ENCODE results near the gene LYST.

Gene LYST

GRCh38 chr1:235663628-235664027 is 203.1 kb downstream of the LYST start:
- TF ChIP-seq EZH2phosphoT487 (IDR thresholded peaks at IDR 0.05; ENCODE audit: low read length): no peak
- TF ChIP-seq, protein P1, sequence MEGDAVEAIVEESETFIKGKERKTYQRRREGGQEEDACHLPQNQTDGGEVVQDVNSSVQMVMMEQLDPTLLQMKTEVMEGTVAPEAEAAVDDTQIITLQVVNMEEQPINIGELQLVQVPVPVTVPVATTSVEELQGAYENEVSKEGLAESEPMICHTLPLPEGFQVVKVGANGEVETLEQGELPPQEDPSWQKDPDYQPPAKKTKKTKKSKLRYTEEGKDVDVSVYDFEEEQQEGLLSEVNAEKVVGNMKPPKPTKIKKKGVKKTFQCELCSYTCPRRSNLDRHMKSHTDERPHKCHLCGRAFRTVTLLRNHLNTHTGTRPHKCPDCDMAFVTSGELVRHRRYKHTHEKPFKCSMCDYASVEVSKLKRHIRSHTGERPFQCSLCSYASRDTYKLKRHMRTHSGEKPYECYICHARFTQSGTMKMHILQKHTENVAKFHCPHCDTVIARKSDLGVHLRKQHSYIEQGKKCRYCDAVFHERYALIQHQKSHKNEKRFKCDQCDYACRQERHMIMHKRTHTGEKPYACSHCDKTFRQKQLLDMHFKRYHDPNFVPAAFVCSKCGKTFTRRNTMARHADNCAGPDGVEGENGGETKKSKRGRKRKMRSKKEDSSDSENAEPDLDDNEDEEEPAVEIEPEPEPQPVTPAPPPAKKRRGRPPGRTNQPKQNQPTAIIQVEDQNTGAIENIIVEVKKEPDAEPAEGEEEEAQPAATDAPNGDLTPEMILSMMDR (IDR thresholded peaks at IDR 0.05; ENCODE audit: low read length): no peak
- TF ChIP-seq EZH2 (optimal IDR thresholded peaks at IDR 0.05; ENCODE audit: low read depth, low read length): no peak
- no peak overlapping the region for H3K27ac ChIP-seq (ENCODE audit: low read length)
- no peak overlapping the region for H2AFZ ChIP-seq (ENCODE audit: low read length)
- H4K20me1 ChIP-seq (ENCODE audit: insufficient read depth, low read length): no peaks in the 10 kb centered on the region
- H3K4me1 ChIP-seq (ENCODE audit: low read length): no peaks in the 10 kb centered on the region
- H3K27me3 ChIP-seq (replicated peaks; ENCODE audit: insufficient read depth, low read length): no peaks in the 10 kb centered on the region
- no peaks in the 10 kb centered on the region for H3K79me2 ChIP-seq (ENCODE audit: low read length)
- H3K4me2 ChIP-seq (ENCODE audit: low read depth, low read length): no peak overlapping the region
- no peaks in the 10 kb centered on the region for H3K9me2 ChIP-seq (replicated peaks; ENCODE audit: insufficient read depth, low read length)
- DNase-seq: no peak
- no peaks in the 10 kb centered on the region for H3F3A ChIP-seq (ENCODE audit: insufficient read depth, low read length)
- no peaks in the 10 kb centered on the region for H3K9me3 ChIP-seq (replicated peaks; ENCODE audit: insufficient read depth, low read length)
- H3K36me3 ChIP-seq (replicated peaks; ENCODE audit: insufficient read depth, low read length): no peaks in the 10 kb centered on the region
- H3K9ac ChIP-seq (ENCODE audit: low read length): no peak overlapping the region
- H3K4me3 ChIP-seq (ENCODE audit: low read length): no peak overlapping the region

- TF ChIP-seq EZH2 (optimal IDR thresholded peaks at IDR 0.05; ENCODE audit: low read depth, low read length): no peak
- no peaks in the 10 kb centered on the region for H3K4me1 ChIP-seq (ENCODE audit: low read length)
- H3K79me2 ChIP-seq (ENCODE audit: low read length): no peaks in the 10 kb centered on the region
- no peak overlapping the region for H3K9ac ChIP-seq (ENCODE audit: low read length)
- no peak overlapping the region for H2AFZ ChIP-seq (ENCODE audit: low read length)
- no peak overlapping the region for H3K4me2 ChIP-seq (ENCODE audit: low read depth, low read length)
- no peaks in the 10 kb centered on the region for H3K36me3 ChIP-seq (replicated peaks; ENCODE audit: insufficient read depth, low read length)
- no peaks in the 10 kb centered on the region for H4K20me1 ChIP-seq (ENCODE audit: insufficient read depth, low read length)
- H3K4me3 ChIP-seq (ENCODE audit: low read length): no peak overlapping the region
- no peaks in the 10 kb centered on the region for H3K27me3 ChIP-seq (replicated peaks; ENCODE audit: insufficient read depth, low read length)
- H3K9me3 ChIP-seq (replicated peaks; ENCODE audit: insufficient read depth, low read length): no peaks in the 10 kb centered on the region
- H3F3A ChIP-seq (ENCODE audit: insufficient read depth, low read length): no peaks in the 10 kb centered on the region
- H3K9me2 ChIP-seq (replicated peaks; ENCODE audit: insufficient read depth, low read length): no peaks in the 10 kb centered on the region
- H3K27ac ChIP-seq (ENCODE audit: low read length): no peak overlapping the region
- DNase-seq: no peak
Observed at GRCh38 chr1:235661568-235661967, 205.1 kb downstream of the LYST start.

DNA sequence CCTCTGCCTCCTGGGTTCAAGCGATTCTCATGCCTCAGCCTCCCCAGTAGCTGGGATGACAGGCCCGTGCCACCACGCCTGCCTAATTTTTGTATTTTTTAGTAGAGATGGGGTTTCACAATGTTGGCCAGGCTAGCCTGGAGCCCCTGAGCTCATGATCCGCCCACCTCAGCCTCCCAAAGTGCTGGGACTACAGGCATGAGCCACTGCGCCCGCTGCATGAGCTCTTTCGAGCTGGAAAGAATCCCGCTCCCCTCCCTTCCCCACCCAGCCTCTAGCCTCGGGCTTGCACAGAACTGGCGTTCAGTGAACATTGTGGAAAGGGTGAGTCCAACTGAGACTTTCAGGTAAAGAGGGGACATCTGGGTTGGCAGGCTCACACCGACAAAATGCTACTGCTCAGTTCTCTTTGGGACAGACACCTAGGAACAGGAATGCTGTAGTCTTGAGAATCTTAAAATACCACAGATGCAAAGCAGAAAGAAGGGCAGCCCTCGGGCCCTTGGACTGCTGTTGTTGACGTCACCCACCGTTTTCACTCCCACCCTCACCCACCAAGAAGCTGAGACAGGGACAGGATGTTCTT is 207.4 kb downstream of the LYST start:
- no peaks in the 10 kb centered on the region for H3F3A ChIP-seq (ENCODE audit: insufficient read depth, low read length)
- no peaks in the 10 kb centered on the region for H4K20me1 ChIP-seq (ENCODE audit: insufficient read depth, low read length)
- H3K4me1 ChIP-seq (ENCODE audit: low read length): no peaks in the 10 kb centered on the region
- no peaks in the 10 kb centered on the region for H3K36me3 ChIP-seq (replicated peaks; ENCODE audit: insufficient read depth, low read length)
- H3K4me2 ChIP-seq (ENCODE audit: low read depth, low read length): no peak overlapping the region
- no peak overlapping the region for H3K9ac ChIP-seq (ENCODE audit: low read length)
- DNase-seq: no peak
- H3K27ac ChIP-seq (ENCODE audit: low read length): no peak overlapping the region
- 0 out of 2 replicates have a peak, but pooled peaks cover 4% of the 10 kb centered on the region for H3K27me3 ChIP-seq (replicated peaks; ENCODE audit: insufficient read depth, low read length)
- no peaks in the 10 kb centered on the region for H3K79me2 ChIP-seq (ENCODE audit: low read length)
- H3K4me3 ChIP-seq (ENCODE audit: low read length): no peak overlapping the region
- no peaks in the 10 kb centered on the region for H3K9me2 ChIP-seq (replicated peaks; ENCODE audit: insufficient read depth, low read length)
- no peak overlapping the region for H2AFZ ChIP-seq (ENCODE audit: low read length)
- TF ChIP-seq EZH2 (optimal IDR thresholded peaks at IDR 0.05; ENCODE audit: low read depth, low read length): no peak
- TF ChIP-seq, protein P1 (IDR thresholded peaks at IDR 0.05; ENCODE audit: low read length): no peak
- no peak for TF ChIP-seq EZH2phosphoT487 (IDR thresholded peaks at IDR 0.05; ENCODE audit: low read length)
- H3K9me3 ChIP-seq (replicated peaks; ENCODE audit: insufficient read depth, low read length): no peaks in the 10 kb centered on the region

DNA sequence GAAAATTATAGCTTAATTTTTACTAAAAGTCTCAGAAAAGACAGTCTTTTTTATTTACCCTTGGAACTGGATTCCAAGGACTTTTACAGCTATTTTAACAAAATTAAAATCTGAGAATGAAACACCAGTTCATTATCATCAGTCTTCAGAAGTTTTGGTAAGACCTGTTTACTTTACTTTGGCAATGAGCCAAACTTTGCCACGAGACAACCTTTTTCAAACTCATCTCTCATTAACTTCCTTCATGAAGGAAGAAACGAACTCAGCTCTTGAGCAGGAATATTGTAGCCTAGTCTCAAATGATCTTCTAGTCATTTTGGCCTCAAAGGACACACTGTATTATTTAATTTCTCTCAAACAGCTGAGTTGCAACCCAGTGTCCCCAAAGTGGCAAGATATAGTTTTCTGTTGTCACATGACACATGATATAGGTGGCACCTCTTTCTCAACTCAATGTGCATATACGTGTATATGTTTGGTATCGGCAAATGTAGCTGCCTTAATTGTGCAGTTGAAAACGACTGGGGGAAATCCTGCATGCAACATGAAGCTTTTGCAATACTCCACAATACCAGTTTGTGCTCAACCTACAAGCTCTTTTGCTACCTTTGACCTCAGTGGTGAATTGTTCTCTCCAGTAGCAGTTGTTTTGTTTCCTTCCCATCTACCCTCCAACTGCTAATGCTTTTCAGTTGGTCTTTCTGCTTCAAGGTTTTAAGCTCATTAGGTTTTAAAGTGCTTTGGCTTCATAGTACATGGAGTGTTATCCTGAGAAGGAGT is 208.8 kb downstream of the LYST start:
- Histone ChIP-seq H3K27ac (ENCODE audit: low read length) (no peak overlapping the region), H3K9me3 (replicated peaks; ENCODE audit: insufficient read depth, low read length) (no peaks in the 10 kb centered on the region), H3K4me2 (ENCODE audit: low read depth, low read length) (no peak overlapping the region), H3K27me3 (replicated peaks; ENCODE audit: insufficient read depth, low read length) (0 out of 2 replicates have a peak, but pooled peaks cover 4% of the 10 kb centered on the region), H3K36me3 (replicated peaks; ENCODE audit: insufficient read depth, low read length) (no peaks in the 10 kb centered on the region), H3K9ac (ENCODE audit: low read length) (no peak overlapping the region), H3K9me2 (replicated peaks; ENCODE audit: insufficient read depth, low read length) (no peaks in the 10 kb centered on the region), H3K4me3 (ENCODE audit: low read length) (no peak overlapping the region), H2AFZ (ENCODE audit: low read length) (no peak overlapping the region), H3K79me2 (ENCODE audit: low read length) (no peaks in the 10 kb centered on the region), H3K4me1 (ENCODE audit: low read length) (no peaks in the 10 kb centered on the region), H4K20me1 (ENCODE audit: insufficient read depth, low read length) (no peaks in the 10 kb centered on the region), H3F3A (ENCODE audit: insufficient read depth, low read length) (no peaks in the 10 kb centered on the region)
- TF ChIP-seq EZH2phosphoT487 (IDR thresholded peaks at IDR 0.05; ENCODE audit: low read length): no peak
- no peak for TF ChIP-seq EZH2 (optimal IDR thresholded peaks at IDR 0.05; ENCODE audit: low read depth, low read length)
- TF ChIP-seq, protein P1 (IDR thresholded peaks at IDR 0.05; ENCODE audit: low read length): no peak
- no peak for DNase-seq

Data from MM.1S (cell line).